GM06990 (cell line): Measurements from ENCODE around the gene MAGI2.

Experiments used
- DNase-seq: peaks from one replicate; pipeline ENCODE4 v3.0.0-alpha.2; 2011; ENCODE audit not compliant: insufficient read length; ENCODE audit errors: extremely low read depth
- H3K27me3 ChIP-seq: replicated peaks from 2 replicates; pipeline ENCODE4 v1.6.0; 2011; ENCODE audit warnings: low read length; ENCODE audit not compliant: control insufficient read depth, insufficient read depth
- H3K36me3 ChIP-seq: 2 replicates; pipeline ENCODE4 v1.5.1; 2011; ENCODE audit warnings: low read length; ENCODE audit not compliant: control insufficient read depth, insufficient read depth
- H3K4me3 ChIP-seq: replicated peaks from 2 replicates; pipeline ENCODE4 v1.5.1; 2011; ENCODE audit warnings: low read depth, mild to moderate bottlenecking, control low read depth, low read length
- CTCF ChIP-seq: IDR thresholded peaks from 2 replicates; pipeline ENCODE4 v1.5.1; 2011; ENCODE audit warnings: low read length, control low read depth, mild to moderate bottlenecking, inconsistent platforms; ENCODE audit not compliant: insufficient read depth, poor library complexity, severe bottlenecking

Gene MAGI2

GRCh38 chr7:78315119-78315518, 1138.3 kb downstream of the MAGI2 start:
- DNase-seq = no peak
- Histone ChIP-seq H3K36me3 (no peaks in the 10 kb centered on the region), H3K27me3 (no peaks in the 10 kb centered on the region), H3K4me3 (no peak overlapping the region)
- TF ChIP-seq CTCF = no peak

- Histone ChIP-seq H3K4me3 (no peak overlapping the region), H3K27me3 (no peaks in the 10 kb centered on the region), H3K36me3 (no peaks in the 10 kb centered on the region)
- no peak for DNase-seq
- no peak for TF ChIP-seq CTCF
Observed at GRCh38 chr7:78311181-78311580, 1142.3 kb downstream of the MAGI2 start.

GRCh38 chr7:78307892-78308291, 1145.6 kb downstream of the MAGI2 start:
- Histone ChIP-seq H3K27me3 (no peaks in the 10 kb centered on the region), H3K4me3 (no peak overlapping the region), H3K36me3 (no peaks in the 10 kb centered on the region)
- DNase-seq = no peak
- no peak for TF ChIP-seq CTCF

- Histone ChIP-seq H3K36me3 (no peaks in the 10 kb centered on the region), H3K4me3 (no peak overlapping the region), H3K27me3 (no peaks in the 10 kb centered on the region)
- DNase-seq = no peak
- no peak for TF ChIP-seq CTCF
Observed at GRCh38 chr7:78306634-78307033, 1146.8 kb downstream of the MAGI2 start.

- TF ChIP-seq CTCF = no peak
- Histone ChIP-seq H3K4me3 (no peak overlapping the region), H3K36me3 (no peaks in the 10 kb centered on the region), H3K27me3 (no peaks in the 10 kb centered on the region)
- no peak for DNase-seq
Observed at GRCh38 chr7:78301407-78301806, 1152.1 kb downstream of the MAGI2 start.

- TF ChIP-seq CTCF = no peak
- Histone ChIP-seq H3K4me3 (no peak overlapping the region), H3K36me3 (no peaks in the 10 kb centered on the region), H3K27me3 (no peaks in the 10 kb centered on the region)
- no peak for DNase-seq
Observed at GRCh38 chr7:78299088-78299487, 1154.4 kb downstream of the MAGI2 start.
